ENCODE results near the gene DPEP2. TPM values are rescaled to one million over a fixed set of nuclear protein-coding genes. Genes with fewer than 3 reads are reported as not detected.
"Not testable (repeated sequence)": the region's sequence is repeated elsewhere in the genome, so short reads cannot be mapped to it uniquely, and the experiment has no call there.

DPEP2 gene
- total RNA-seq, 1 donor from 2014 or later: 2.0 TPM

- Histone ChIP-seq H3K4me3 (no peak overlapping the region), H3K9me3 (no peaks in the 10 kb centered on the region), H3K27ac (peak overlapping the region; percentile 76), H3K27me3 (no peaks in the 10 kb centered on the region), H3K36me3 (no peaks in the 10 kb centered on the region), H3K4me1 (no peaks in the 10 kb centered on the region)
- peak; percentile 35 to 70 for TF ChIP-seq POLR2AphosphoS5 (IDR thresholded peaks at IDR 0.05; ENCODE audit: insufficient read depth in 1 of 2, low read depth in 1 of 2)
- no peak for TF ChIP-seq CTCF (IDR thresholded peaks at IDR 0.05)
- TF ChIP-seq POLR2A (IDR thresholded peaks at IDR 0.05): no peak
- DNase-seq (ENCODE audit: extremely low spot score in 2 of 2): no peak
- intact Hi-C loops (cut with DNase I): no loop called here
Observed at GRCh38 chr16:68005786-68006286, 6.6 kb upstream of the DPEP2 start.

GRCh38 chr16:68005211-68005610, 5.9 kb upstream of the DPEP2 start:
- intact Hi-C loops (cut with DNase I): no loop called here
- DNase-seq (ENCODE audit: extremely low spot score in 2 of 2): no peak
- peak overlapping the region; percentile 76 for H3K27ac ChIP-seq
- H3K36me3 ChIP-seq: no peaks in the 10 kb centered on the region
- TF ChIP-seq CTCF (IDR thresholded peaks at IDR 0.05): no peak
- no peak for TF ChIP-seq POLR2AphosphoS5 (IDR thresholded peaks at IDR 0.05; ENCODE audit: insufficient read depth in 1 of 2, low read depth in 1 of 2)
- TF ChIP-seq POLR2A (IDR thresholded peaks at IDR 0.05): no peak
- H3K4me3 ChIP-seq: no peak overlapping the region
- no peaks in the 10 kb centered on the region for H3K27me3 ChIP-seq
- H3K4me1 ChIP-seq: no peaks in the 10 kb centered on the region
- H3K9me3 ChIP-seq: no peaks in the 10 kb centered on the region

GRCh38 chr16:68003031-68003430, 3.7 kb upstream of the DPEP2 start:
- TF ChIP-seq POLR2A (IDR thresholded peaks at IDR 0.05): no peak
- no peak for TF ChIP-seq POLR2AphosphoS5 (IDR thresholded peaks at IDR 0.05; ENCODE audit: insufficient read depth in 1 of 2, low read depth in 1 of 2)
- no peak for TF ChIP-seq CTCF (IDR thresholded peaks at IDR 0.05)
- no peak for DNase-seq (ENCODE audit: extremely low spot score in 2 of 2)
- Histone ChIP-seq H3K27me3 (no peaks in the 10 kb centered on the region), H3K9me3 (no peaks in the 10 kb centered on the region), H3K36me3 (no peaks in the 10 kb centered on the region), H3K27ac (no peak overlapping the region), H3K4me1 (no peaks in the 10 kb centered on the region), H3K4me3 (no peak overlapping the region)
- intact Hi-C loops (cut with DNase I): no loop called here

GRCh38 chr16:68000450-68000849, 1.2 kb upstream of the DPEP2 start:
- no peak overlapping the region for H3K4me3 ChIP-seq
- no peaks in the 10 kb centered on the region for H3K4me1 ChIP-seq
- no peak for DNase-seq (ENCODE audit: extremely low spot score in 2 of 2)
- TF ChIP-seq POLR2AphosphoS5 (IDR thresholded peaks at IDR 0.05; ENCODE audit: insufficient read depth in 1 of 2, low read depth in 1 of 2) (peak in 1 of 2 donors; percentile 28), CTCF (IDR thresholded peaks at IDR 0.05) (no peak), POLR2A (IDR thresholded peaks at IDR 0.05) (no peak)
- H3K27me3 ChIP-seq: no peaks in the 10 kb centered on the region
- H3K36me3 ChIP-seq: no peaks in the 10 kb centered on the region
- intact Hi-C loops (cut with DNase I): no loop called here
- H3K27ac ChIP-seq: no peak overlapping the region
- no peaks in the 10 kb centered on the region for H3K9me3 ChIP-seq

- DNase-seq (ENCODE audit: extremely low spot score in 2 of 2): no peak
- H3K27me3 ChIP-seq: no peaks in the 10 kb centered on the region
- H3K9me3 ChIP-seq: no peaks in the 10 kb centered on the region
- TF ChIP-seq POLR2A (IDR thresholded peaks at IDR 0.05) (no peak), POLR2AphosphoS5 (IDR thresholded peaks at IDR 0.05; ENCODE audit: insufficient read depth in 1 of 2, low read depth in 1 of 2) (no peak), CTCF (IDR thresholded peaks at IDR 0.05) (no peak)
- H3K4me3 ChIP-seq: no peak overlapping the region
- H3K27ac ChIP-seq: no peak overlapping the region
- intact Hi-C loops (cut with DNase I): loop anchor here (5.0 kb wide), 1 partner anchor 312 kb away; the partner anchor contains the start of genes PRMT7 and SLC7A6OS
- no peaks in the 10 kb centered on the region for H3K4me1 ChIP-seq
- H3K36me3 ChIP-seq: no peaks in the 10 kb centered on the region
Observed at GRCh38 chr16:67999985-68000384, 701 bp upstream of the DPEP2 start.

- not testable (repeated sequence) for H3K27ac ChIP-seq; H3K4me1 ChIP-seq; H3K4me3 ChIP-seq; DNase-seq (ENCODE audit: extremely low spot score in 2 of 2); H3K27me3 ChIP-seq; H3K9me3 ChIP-seq; H3K36me3 ChIP-seq
- intact Hi-C loops (cut with DNase I): loop anchor here (5.0 kb wide), 1 partner anchor 314 kb away; the partner anchor contains the start of genes PRMT7 and SLC7A6OS
Observed at GRCh38 chr16:67998231-67998778, 979 bp downstream of the DPEP2 start.
